Liver (tissue), 3 donors: ENCODE measurements around the gene ZFYVE9.

Source experiments
- JUND ChIP-seq, 2 donors: IDR thresholded peaks; 2 replicates each; pipeline ENCODE4 v1.6.1; 2016; ENCODE audit warnings: antibody characterized with exemption in 2 of 2
- TAF1 ChIP-seq: conservative IDR thresholded peaks from 2 replicates; pipeline ENCODE4 v1.6.1; 2016; ENCODE audit warnings: antibody characterized with exemption, mild to moderate bottlenecking
- TF ChIP-seq, protein P1 (sequence below): fragments of 150-350 bp; IDR thresholded peaks from 2 replicates; pipeline ENCODE4 v1.5.1; 2017; ENCODE audit warnings: improper control_type of control experiment, low read depth, low read length; ENCODE audit not compliant: missing input control
- donor health status: healthy.
- donor health status: healthy.

DNA sequence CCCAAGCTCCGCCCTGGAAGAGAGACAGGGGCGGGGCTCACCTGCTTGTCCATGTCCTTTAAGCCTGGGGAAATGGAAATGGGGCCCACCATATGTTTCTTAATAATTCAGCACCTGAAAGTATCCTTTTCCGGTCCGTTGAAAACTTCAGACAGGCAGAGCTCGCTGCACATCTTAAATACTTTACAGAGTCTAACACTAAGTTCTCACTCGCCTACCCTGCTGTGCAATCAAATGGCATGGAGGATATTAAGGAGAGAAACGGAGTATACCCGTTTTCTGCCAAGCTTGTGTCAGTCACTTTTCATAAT is 224.6 kb downstream of the ZFYVE9 start:
- TF ChIP-seq JUND (IDR thresholded peaks at IDR 0.05) (no peak), TAF1 (no peak)
- TF ChIP-seq, protein P1, sequence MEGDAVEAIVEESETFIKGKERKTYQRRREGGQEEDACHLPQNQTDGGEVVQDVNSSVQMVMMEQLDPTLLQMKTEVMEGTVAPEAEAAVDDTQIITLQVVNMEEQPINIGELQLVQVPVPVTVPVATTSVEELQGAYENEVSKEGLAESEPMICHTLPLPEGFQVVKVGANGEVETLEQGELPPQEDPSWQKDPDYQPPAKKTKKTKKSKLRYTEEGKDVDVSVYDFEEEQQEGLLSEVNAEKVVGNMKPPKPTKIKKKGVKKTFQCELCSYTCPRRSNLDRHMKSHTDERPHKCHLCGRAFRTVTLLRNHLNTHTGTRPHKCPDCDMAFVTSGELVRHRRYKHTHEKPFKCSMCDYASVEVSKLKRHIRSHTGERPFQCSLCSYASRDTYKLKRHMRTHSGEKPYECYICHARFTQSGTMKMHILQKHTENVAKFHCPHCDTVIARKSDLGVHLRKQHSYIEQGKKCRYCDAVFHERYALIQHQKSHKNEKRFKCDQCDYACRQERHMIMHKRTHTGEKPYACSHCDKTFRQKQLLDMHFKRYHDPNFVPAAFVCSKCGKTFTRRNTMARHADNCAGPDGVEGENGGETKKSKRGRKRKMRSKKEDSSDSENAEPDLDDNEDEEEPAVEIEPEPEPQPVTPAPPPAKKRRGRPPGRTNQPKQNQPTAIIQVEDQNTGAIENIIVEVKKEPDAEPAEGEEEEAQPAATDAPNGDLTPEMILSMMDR: no peak
